Lower leg skin (tissue), 3 donors: ENCODE data around the gene AKR1C1.

ENCODE experiments used
- CTCF ChIP-seq, 3 donors: fragments of 450-650 bp; IDR thresholded peaks; one replicate each; pipeline ENCODE4 v1.5.1; 2016; ENCODE audit warnings: antibody characterized with exemption in 3 of 3, mild to moderate bottlenecking in 3 of 3, moderate library complexity in 2 of 3
- POLR2A ChIP-seq, 2 donors: fragments of 450-650 bp; IDR thresholded peaks; one replicate each; pipeline ENCODE4 v1.6.1; 2016 to 2017; ENCODE audit warnings: antibody characterized with exemption in 2 of 2, mild to moderate bottlenecking in 1 of 2, moderate library complexity in 1 of 2

- TF ChIP-seq CTCF (IDR thresholded peaks at IDR 0.05) (no peak), POLR2A (IDR thresholded peaks at IDR 0.05) (no peak)
These were observed 31.6 kb upstream of the AKR1C1 start for GRCh38 chr10:4931587-4931986.
